ENCODE data around the gene DOCK3.

DNA sequence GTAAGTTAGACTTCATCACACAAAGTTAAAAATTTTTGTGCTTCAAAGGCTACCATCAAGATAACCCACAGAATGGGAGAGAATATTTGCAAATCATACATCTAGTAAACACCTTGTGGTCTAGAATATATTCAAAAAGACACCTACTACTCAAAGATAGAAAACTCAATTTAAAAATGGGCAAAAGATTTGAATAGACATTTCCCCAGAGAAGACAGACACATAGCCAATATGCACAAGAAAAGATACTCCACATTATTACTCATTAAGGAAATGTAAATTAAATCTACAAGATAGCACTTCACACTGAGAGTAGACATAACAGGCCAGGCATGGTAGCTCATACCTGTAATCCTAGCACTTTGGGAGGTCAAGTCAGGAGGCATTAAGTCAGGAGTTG is 622.6 kb downstream of the DOCK3 start:
- no peak for TF ChIP-seq POLR2A (IDR thresholded peaks at IDR 0.05; ENCODE audit: low read depth, low read length)
- no peak for TF ChIP-seq POLR2AphosphoS5 (IDR thresholded peaks at IDR 0.05; ENCODE audit: low read depth, low read length)
- no peak for TF ChIP-seq TAF1 (IDR thresholded peaks at IDR 0.05; ENCODE audit: low read depth, low read length)
- no peak for TF ChIP-seq POU2F2 (IDR thresholded peaks at IDR 0.05; ENCODE audit: low read depth, low read length)
- TF ChIP-seq SPI1 (IDR thresholded peaks at IDR 0.05; ENCODE audit: low read depth, low read length), result no peak
- no peak for TF ChIP-seq PAX5 (IDR thresholded peaks at IDR 0.05; ENCODE audit: insufficient read depth, low read length, severe bottlenecking)

All from GM12891 (cell line).